Measurements from ENCODE around the gene LARP1.
"Not testable (repeated sequence)": the region's sequence is repeated elsewhere in the genome, so short reads cannot be mapped to it uniquely, and the experiment has no call there.

Gene LARP1

DNA sequence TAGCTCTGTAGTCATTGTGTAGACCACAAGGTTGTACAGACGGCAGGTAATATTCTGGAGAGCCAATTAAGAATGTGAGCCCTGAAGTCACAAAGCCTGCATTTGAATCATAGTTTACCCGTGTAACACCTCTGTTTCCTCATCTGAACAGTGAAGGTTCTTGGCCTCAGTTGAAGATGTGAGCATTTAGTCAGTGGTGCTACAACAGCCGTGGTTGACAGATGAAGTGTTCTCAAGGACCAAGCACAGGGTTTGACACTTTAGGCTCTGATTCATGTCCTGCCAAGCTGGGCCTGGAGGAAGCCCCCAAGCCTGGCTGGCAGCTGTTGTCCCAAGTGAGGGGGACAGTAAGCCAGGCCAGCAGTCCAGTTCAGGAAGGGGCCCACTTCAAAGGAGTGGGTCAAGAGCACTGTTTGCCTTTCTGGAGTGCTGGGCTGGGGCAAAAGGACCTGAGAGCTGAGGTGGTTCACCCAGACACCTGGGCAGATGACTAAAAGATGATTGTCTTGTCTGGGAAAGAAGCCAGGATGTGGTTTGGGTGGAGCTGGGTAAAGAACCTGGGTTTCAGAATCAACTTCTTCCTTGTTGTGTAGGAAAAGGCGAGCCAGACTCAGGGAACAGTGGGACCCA, 74.5 kb downstream of the LARP1 start:
- DNase-seq: peak; percentile 11
- peak; percentile 70 for ATAC-seq

DNA sequence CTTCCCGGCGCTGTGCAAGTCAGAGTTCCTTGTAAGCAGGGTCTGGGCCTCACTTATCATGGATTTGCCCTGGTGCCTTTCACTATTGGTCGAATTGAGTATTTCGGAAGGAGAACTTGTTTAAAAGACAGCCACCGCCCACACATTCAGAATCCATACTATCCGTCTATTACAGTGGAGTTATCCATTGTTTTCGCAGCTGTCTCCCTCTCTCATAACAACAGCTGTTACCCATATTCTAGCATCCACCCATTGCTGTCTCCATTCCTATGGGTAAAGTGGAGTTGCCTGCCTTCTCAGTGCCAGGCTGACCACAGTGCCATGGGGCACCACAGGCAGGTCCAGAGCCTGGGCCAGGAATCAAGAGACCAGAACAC, 75.0 kb downstream of the LARP1 start:
- DNase-seq: no peak
- no peak for ATAC-seq

DNA sequence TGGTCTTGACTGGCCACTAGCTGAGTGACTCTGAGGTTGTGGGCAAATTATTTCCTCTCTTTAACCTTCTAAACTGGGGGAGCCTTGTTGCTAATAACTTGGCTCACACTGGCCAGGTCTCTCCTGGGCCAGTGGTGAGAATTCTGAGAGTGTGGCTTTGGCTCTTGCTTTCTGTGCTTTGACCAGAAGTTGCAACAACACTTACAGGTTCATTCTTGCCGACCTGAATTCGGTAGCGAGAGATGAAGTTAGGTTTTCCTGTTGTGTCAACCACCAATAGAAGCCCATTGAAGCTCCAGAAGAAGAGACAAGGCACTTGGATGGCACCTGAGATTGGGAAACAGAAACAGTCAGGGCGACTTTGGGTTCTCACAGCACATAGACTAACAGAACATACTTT, 75.4 kb downstream of the LARP1 start:
- DNase-seq (no peak), ATAC-seq (no peak)

DNA sequence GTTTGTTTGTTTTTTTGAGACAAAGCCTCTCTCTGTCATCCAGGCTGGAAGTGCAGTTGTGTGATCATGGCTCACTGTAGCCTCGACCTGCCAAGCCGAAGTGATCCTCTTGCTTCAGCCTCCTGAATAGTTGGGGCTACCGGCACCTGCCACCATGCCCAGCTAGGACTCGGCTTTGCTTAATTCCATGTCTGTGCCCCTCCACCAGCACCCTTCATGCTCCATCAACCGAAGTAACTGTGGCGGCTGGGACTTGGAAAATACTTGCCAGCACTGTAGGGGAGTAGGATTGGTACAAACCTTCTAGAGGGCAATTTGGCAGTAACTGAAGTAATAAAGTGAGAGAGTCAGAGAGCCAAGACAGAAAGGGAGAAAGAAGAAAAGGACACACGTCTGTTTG, 76.3 kb downstream of the LARP1 start:
- DNase-seq: no peak
- no peak for ATAC-seq

DNA sequence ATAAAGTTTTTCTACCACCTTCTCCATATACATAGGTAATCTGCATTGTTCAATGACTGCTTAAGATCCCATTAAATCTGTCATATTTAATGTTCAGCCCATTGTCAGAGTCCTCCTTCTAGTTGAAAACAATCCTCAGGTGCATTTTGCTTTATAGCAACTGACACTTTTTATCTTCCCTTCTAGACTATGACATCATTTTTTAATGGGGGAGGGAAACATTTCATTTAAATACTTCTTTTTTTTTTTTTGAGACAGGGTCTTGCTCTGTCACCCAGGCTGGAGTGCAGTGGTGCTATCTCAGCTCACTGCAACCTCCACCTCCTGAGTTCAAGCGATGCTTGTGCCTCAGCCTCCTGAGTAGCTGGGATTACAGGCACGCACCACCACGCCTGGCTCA, 77.6 kb downstream of the LARP1 start:
- not testable (repeated sequence) for DNase-seq

DNA sequence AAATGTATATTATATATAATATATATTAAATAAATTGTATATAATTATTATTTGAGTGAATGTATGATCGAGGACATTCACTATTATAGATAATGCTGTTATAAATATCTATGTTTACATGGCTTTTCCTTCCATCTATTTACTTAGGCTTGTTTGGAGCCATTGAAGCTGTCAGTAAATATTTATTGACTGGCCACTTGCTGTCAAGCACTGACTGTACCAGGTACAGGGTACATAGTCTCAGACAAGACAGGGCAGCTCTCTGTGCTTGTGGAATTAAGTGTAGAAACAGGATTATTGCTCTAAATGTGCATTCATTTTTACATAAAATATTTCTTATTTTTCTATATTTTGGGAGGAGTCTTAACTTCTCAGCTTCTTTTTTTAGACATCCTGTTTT, 78.9 kb downstream of the LARP1 start:
- ATAC-seq: no peak

More for the DNA sequence above, 77.6 kb downstream of the LARP1 start:
- not testable (repeated sequence) for ATAC-seq

DNA sequence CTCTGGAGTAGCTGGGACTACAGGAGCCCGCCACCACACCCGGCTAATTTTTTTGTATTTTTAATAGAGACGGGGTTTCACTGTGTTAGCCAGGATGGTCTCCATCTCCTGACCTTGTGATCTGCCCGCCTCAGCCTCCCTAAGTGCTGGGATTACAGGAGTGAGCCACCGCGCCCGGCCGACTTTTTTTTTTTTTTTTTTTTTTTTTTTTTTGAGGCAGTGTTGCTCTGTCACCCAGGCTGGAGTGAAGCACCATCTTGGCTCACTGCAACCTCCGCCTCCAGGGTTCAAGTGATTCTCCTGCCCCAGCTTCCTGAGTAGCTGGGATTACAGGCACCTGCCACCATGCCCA, 80.5 kb downstream of the LARP1 start:
- not testable (repeated sequence) for DNase-seq, ATAC-seq

More for the DNA sequence above, 78.9 kb downstream of the LARP1 start:
- no peak for DNase-seq

DNA sequence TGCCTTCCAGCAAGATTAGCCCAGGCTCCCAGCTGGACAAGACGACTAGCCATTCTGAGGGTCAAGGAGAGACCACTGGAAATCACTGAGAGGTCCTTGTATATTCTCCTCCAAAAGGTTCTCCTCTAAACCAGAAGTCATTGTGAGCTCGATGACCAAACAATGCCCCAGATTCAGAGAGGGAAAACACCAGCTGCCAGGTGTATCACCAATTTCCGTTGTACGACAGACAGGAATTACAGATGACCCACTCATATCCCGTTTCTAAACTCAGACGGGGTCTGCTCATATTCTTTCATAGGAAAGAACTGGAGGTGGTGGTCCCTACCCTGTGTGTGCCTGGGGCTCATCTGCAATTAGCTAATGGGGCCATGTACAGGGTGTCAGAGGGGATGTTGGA, 81.0 kb downstream of the LARP1 start:
- ATAC-seq (no peak), DNase-seq (no peak)

DNA sequence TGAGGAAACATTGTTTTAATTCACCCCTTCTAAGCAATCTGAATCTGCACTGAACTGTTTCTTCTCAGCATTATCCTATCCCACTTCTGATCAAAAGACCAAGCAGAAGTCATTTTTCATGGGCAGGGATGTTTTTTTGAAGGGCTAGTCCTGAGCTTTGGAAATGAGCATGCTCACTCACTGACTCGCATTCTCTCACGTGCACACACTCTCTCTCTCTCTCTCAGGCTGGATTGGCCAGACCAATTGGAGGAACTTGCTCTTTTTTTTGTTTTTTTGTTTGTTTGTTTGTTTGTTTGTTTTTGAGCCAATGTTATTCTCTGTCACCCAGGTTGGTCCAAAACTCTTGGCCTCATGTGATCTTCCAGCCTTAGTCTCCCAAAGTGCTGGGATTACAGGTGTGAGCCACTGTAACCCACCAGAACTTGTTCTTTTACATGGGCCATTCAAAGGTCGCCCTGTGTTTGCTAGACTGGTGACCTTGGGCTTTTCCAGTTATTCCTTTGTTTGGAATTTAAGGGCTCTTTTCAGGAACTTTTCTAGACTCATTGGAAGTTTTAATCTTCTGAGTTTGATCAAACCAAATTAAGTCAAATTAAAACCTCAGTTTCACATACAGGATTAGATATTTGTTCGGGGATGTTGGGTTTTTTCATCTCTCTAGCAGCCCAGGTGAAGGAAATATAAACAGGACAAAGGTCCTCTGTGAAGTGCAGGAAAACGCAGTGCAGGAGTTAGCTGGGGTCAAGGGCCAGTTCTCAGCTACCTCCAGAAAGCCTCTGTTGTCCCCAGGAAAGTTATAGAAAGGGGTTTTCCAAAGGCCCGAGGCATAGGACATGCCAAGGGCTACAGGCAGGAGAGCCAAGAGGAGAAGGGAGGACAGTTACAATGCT, 82.1 kb downstream of the LARP1 start:
- ATAC-seq: no peak

DNA sequence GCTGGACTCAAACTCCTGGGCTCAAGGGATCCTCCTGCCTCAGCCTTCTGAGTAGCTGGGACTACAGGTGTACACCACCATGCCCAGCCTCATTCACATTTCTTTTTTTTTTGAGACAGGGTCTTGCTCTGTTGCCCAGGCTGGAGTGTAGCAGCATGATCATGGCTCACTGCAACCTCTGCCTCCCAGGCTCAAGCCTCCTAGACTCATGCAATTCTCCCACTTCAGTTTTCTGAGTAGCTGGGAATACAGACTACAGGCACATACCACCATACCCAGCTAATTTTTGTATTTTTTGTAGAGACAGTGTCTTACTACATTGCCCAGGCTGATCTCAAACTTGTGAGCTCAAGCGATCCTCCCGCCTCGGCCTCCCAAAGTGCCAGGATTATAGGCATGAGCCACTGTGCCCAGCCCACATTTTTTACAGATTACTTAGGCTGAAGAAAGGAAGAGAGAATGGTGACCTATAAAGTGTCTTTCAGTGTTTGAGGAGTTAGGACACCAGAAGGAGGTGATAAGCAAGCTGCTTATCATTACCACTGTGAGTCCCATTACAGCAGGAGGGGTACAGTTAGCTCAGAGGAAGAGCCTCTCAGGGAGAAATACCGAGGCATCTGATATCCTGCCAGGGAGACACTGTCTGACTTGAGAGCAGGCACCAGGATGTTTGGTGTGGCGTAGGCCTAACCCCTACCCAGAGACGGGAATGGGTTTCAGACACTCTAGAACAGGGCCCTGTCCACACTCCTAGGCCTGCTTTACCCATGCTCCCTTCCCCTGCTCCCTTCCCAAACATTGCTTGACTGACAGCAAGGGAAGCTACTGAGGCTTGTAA, 85.5 kb downstream of the LARP1 start:
- DNase-seq: no peak
- ATAC-seq: peak; percentile 40

More for the DNA sequence above, 82.1 kb downstream of the LARP1 start:
- DNase-seq: no peak

DNA sequence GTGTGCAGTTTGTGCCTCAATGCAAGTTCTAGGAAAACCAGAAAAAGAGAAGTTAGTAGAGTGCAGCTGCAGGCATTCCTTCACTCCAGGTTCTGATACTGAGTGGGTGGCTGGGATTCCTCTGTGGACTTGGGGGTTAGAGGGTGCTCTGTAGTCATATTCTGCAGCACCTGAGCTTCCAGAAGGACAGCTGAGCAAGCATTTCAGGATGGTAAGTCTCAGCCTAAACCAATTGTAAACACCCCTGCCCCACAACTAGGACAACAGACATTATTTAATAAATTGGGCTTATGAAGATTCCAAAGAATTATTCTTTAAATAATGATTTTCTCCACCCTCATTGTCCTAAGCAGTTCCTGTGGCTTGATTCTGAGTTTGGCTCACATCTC, 86.1 kb downstream of the LARP1 start:
- DNase-seq: no peak
- no peak for ATAC-seq

DNA sequence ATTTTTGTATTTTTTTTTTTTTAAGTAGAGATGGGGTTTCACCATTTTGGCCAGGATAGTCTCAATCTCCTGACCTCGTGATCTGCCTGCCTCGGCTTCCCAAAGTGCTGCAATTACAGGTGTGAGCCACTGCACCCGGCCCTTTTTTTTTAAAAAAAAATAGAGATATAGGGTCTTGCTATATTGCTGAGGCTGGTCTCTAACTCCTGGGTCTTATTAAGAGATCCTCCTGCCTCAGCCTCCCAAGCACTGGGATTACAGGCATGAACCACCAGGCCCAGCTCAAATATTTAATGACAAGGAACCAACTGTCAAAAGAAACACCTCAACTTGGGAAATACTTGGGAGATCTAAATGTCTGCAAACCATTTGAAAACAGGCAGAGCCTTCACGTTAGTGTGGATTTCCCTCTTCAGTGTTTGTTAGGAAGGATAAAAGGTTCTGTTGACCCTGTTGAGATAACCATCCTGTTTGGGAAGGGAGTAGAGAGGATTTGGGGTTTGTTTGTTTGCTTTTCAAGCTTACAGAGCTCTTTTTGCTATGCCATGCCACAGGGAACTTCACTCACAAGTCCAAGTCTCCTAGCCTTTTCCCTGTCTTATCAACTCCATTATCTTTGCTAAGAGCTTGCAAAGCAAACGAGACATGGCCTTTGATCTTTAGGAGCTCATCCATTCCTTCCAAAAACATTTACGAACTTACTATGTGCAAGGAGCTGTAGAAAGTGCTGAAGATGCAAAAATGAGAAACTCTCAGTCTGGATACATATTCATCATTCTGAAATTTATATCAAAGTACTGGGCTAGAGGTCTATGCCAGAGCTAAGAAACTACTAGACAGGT, 87.7 kb downstream of the LARP1 start:
- DNase-seq: no peak

DNA sequence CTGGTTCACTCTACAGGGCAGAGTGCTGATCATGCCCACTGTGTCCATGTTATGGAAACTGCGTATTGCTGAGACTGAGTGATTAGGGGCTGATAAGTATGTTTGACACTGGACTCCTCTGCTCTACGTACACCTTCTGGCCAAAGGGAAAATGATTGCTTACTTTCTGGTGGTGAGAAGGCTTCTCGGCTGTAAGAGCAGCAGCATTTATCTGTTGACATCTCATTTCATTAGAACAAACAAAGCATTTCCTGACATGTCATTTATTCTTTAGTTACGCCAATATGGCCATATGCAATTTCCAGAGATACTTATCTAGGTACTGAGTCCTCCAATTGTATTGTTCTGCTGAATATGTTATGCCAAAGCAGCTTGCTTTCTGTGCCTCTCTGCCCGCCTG, 89.6 kb downstream of the LARP1 start:
- ATAC-seq (no peak), DNase-seq (no peak)

More for the DNA sequence above, 87.7 kb downstream of the LARP1 start:
- no peak for ATAC-seq

DNA sequence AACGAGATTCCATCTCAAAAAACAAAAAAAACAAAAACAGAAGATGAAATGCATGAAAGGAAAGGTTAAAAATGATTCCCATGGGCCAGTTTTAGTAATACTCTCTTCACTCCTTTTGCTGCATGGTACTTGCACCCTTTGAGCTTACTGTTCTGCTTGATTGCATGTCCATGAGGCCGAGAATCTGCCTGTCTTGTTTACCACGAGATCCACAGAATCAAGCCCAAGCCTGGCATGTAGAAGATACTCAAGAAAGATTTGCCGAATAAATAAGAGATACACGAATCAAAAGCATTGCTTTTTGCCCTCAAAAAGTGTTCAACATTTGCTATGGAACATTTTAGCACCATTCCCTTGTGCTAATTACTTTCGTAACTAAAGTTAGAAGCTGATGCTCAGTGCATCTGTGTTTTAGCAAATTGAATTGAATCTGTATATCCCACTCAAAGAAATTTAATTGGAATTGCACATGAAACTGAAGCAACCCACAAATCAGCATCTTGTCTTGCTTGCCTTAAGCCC, 94.1 kb downstream of the LARP1 start:
- ATAC-seq (no peak), DNase-seq (no peak)

DNA sequence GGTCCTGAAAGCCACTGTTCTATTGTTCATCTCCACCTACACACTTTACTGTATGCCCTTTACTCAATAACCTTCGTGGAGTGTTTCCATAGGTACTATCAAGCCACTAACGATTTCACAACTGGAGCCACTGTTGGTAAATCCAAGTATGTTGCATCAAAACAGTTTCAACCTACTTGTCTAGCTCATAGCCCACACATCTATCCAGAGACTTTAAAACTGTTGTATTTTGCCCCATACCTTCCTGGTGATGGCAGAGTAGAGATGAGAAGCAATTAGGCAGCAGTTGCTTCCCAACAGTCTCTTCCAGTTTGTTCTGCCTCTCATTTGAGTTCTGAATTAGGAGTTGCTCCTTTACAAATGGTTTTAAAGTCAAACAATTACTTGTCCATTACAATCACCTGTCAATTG, 94.6 kb downstream of the LARP1 start:
- no peak for DNase-seq

DNA sequence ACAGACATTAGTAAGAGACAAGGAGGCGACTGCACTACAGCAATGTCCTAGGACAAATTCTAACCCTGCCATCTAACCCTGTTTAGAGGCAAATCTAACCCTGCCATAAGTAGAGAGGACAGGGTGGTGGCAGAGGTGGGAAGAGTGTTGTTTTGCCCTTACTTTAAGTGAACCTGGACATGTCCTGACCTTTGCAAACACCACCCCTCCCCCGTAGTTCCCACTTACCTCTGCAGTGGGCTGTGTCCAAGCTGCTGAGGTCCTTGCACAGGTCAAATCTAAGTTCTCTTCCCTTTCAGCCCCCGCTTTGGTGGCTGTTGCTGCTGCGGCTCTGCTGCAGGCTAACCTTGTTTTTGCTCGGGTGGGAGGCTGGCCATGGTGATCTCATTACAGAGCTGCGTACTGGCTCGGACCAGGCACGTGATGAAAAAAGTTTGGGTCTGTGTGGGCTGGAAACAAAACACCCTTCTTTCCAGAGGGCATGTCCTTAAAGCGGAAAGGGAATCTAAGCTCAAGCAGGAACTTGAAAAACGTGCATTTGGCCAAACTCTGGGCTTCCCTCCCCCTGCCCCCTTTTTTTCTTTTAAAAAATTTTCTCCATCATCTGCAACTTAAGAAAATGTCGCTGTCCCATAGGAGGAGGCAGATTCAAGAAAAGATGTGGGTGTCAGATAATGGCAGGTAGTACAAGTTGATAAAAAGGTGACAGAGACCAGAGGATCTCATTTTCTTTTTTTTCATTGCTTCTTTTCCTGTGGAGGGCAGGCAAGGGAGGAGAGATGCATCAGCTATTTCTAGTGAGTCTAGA, 95.3 kb downstream of the LARP1 start, which contains the start of gene FAXDC2:
Gene FAXDC2 (minus strand): TSS at position 349 of the 808 bp plus-strand sequence. CDS start 12,425 bp downstream, outside the sequence.
- no peak for DNase-seq
- no peak for ATAC-seq

More for the DNA sequence above, 94.6 kb downstream of the LARP1 start:
- peak; percentile 34 for ATAC-seq

DNA sequence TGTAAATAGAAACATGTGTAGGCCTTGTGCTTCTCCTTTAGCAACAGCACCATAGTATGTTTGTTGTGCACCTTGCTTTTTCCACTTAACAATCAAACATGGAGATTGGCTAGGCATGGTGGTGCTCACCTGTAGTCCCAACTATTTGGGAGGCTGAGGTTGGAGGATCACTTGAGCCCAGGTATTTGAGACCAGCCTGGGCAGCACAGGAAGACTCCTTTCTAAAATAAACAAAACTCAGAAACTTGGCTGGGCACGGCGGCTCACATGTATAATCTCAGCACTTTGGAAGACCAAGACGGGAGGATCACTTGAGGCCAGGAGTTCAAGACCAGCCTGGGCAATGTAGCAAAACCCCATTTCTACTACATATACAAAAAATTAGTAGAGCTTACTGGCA, 96.2 kb downstream of the LARP1 start:
- ATAC-seq (no peak), DNase-seq (no peak)

DNA sequence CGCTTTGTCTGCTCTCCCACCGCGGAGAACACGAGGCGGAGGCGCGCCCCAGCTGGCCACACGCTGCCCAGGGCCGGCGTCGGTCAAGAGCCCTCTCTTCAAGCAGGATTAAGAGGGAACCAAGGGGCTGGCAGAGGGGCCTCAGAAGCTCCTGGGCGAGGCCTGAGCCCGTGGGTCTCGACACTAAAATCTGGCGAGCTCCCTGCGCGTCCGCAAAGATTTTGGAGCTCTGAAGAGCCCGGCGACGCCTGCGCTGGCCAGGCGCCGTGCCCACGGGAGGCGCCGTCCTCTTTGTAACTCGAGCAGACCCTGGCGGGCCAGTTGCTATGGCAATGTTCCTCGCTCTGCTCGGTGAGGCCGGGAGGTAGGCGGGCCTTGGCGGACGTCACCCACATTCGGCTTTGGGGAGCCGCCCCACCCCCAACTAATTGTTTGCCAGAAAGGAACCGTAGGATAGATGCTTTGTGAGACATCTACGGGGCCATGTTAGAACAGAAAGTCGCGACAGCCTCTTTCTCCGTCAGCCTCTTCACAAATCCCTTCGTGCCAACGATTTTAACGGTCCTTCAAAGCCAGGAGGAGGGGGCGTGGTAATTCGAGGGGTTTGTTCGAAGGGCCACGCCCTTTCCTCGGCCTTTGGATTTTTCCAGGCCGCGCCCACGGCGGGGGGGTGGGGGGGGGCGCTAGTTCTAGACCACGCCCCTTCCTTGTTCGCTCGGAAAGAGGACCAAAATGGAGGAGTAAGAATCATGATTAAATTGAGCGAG, 102.5 kb downstream of the LARP1 start:
- ATAC-seq (peak; percentile 66), DNase-seq (peak; percentile 87)

DNA sequence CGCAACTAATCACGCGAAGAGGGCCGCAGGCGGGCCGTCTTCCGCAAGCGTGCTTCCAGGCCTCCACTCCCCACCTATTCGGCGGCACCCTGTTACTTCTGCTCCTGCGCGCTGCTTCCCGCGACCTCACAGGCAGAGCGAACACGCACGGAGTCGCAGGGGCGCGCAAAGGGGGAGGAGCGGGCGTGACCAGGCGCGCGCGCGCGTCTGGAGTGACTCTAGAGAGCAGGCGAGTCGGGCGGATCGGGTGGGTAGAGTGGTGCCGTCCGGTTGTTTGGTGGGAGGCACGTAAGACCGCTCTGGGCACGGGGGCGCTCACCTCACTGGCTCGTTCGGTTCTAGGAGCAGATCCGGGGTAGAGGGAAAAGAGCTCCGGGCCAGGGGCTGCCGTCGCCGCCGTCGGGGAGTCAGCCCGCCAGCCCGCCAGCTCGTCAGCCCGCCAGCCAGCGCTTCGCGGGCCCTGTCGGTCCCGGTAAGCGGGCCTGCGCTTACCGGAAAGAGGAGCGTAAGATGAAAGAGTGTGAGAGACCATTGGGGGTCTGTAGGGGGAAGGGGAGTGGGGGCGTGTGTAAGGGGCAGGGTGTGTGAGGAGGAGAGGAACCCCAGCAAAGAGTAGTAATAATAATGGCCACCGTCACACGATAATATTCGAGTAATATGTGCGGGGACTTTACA, 103.3 kb downstream of the LARP1 start, which contains the start of gene CNOT8:
Gene CNOT8 (plus strand): TSS at position 331 of the 675 bp plus-strand sequence. CDS start 4,652 bp downstream, outside the sequence.
- peak; percentile 92 for ATAC-seq

More for the DNA sequence above, 103.3 kb downstream of the LARP1 start, which contains the start of gene CNOT8:
- DNase-seq: peak; percentile 97
